GM21515 (cell line): ENCODE results near the gene APOBEC3B.
"Not testable (repeated sequence)": the region's sequence is repeated elsewhere in the genome, so short reads cannot be mapped to it uniquely, and the experiment has no call there.

Experiments
- ATAC-seq: cut with Tn5 transposase; IDR thresholded peaks from one replicate; pipeline ENCODE4 v1.9.1; 2021; ENCODE audit not compliant: unreplicated experiment

Gene APOBEC3B

GRCh38 chr22:38987171-38987895 is 5.2 kb downstream of the APOBEC3B start:
- ATAC-seq, result no peak

GRCh38 chr22:38989466-38989865 is 7.3 kb downstream of the APOBEC3B start:
- ATAC-seq, result no peak

GRCh38 chr22:38992871-38993371 is 10.8 kb downstream of the APOBEC3B start:
- not testable (repeated sequence) for ATAC-seq

- ATAC-seq, result no peak
Measured at GRCh38 chr22:38996105-38996504, 14.0 kb downstream of the APOBEC3B start.

GRCh38 chr22:38997518-38997917 is 15.4 kb downstream of the APOBEC3B start:
- no peak for ATAC-seq

- ATAC-seq, result peak; percentile 63
Measured at GRCh38 chr22:39003165-39003638, 21.1 kb downstream of the APOBEC3B start.

- no peak for ATAC-seq
Measured at GRCh38 chr22:39007177-39007576, 25.0 kb downstream of the APOBEC3B start.

- not testable (repeated sequence) for ATAC-seq
Measured at GRCh38 chr22:39008271-39008850, 26.2 kb downstream of the APOBEC3B start.

GRCh38 chr22:39010946-39011345 is 28.8 kb downstream of the APOBEC3B start:
- ATAC-seq, result no peak

GRCh38 chr22:39012533-39013511 is 30.7 kb downstream of the APOBEC3B start:
- ATAC-seq, result no peak

GRCh38 chr22:39013561-39013941 is 31.4 kb downstream of the APOBEC3B start:
- ATAC-seq, result not testable (repeated sequence)

- peak; percentile 87 for ATAC-seq
Measured at GRCh38 chr22:39013942-39014722, 32.0 kb downstream of the APOBEC3B start, which contains the start of gene APOBEC3C. TSS of gene APOBEC3C (plus strand) at chr22:39014257. CDS start at chr22:39014363, 106 bp downstream.

GRCh38 chr22:39014723-39015121 is 32.6 kb downstream of the APOBEC3B start:
- not testable (repeated sequence) for ATAC-seq

- ATAC-seq, result no peak
Measured at GRCh38 chr22:39016592-39016991, 34.4 kb downstream of the APOBEC3B start.

GRCh38 chr22:39017596-39018365 is 35.6 kb downstream of the APOBEC3B start:
- ATAC-seq, result no peak

- not testable (repeated sequence) for ATAC-seq
Measured at GRCh38 chr22:39020021-39020651, 38.0 kb downstream of the APOBEC3B start.

- no peak for ATAC-seq
Measured at GRCh38 chr22:39021552-39022250, 39.6 kb downstream of the APOBEC3B start.

- no peak for ATAC-seq
Measured at GRCh38 chr22:39024519-39025308, 42.6 kb downstream of the APOBEC3B start.
